ENCODE data around the gene ERC2.

The ERC2 gene

GRCh38 chr3:55641964-55642363, 826.3 kb downstream of the ERC2 start:
- Histone ChIP-seq H3K36me3 (ENCODE audit: control insufficient read depth in 2 of 2, insufficient read depth in 2 of 2, low read length in 2 of 2) (no peaks in the 10 kb centered on the region), H3K4me1 (ENCODE audit: control insufficient read depth in 2 of 2, insufficient read depth in 2 of 2, low read length in 2 of 2) (peaks cover 3 to 4% of the 10 kb centered on the region in 2 donors), H3K9me3 (ENCODE audit: control insufficient read depth in 2 of 2, low read length in 2 of 2) (no peaks in the 10 kb centered on the region), H3K27me3 (ENCODE audit: control insufficient read depth in 2 of 2, insufficient read depth in 2 of 2, low read length in 2 of 2) (no peaks in the 10 kb centered on the region), H3K27ac (ENCODE audit: low read depth in 2 of 2, low read length in 2 of 2) (no peak overlapping the region), H3K4me3 (ENCODE audit: low read length in 2 of 2) (no peak overlapping the region), H3K9ac (ENCODE audit: low read depth in 1 of 2, low read length in 2 of 2) (no peak overlapping the region)

GRCh38 chr3:55639896-55640765, 828.1 kb downstream of the ERC2 start:
- Histone ChIP-seq H3K4me3 (ENCODE audit: low read length in 2 of 2) (no peak overlapping the region), H3K4me1 (ENCODE audit: control insufficient read depth in 2 of 2, insufficient read depth in 2 of 2, low read length in 2 of 2) (peaks cover 7 to 9% of the 10 kb centered on the region in 2 donors), H3K36me3 (ENCODE audit: control insufficient read depth in 2 of 2, insufficient read depth in 2 of 2, low read length in 2 of 2) (no peaks in the 10 kb centered on the region), H3K27me3 (ENCODE audit: control insufficient read depth in 2 of 2, insufficient read depth in 2 of 2, low read length in 2 of 2) (no peaks in the 10 kb centered on the region), H3K27ac (ENCODE audit: low read depth in 2 of 2, low read length in 2 of 2) (no peak overlapping the region), H3K9ac (ENCODE audit: low read depth in 1 of 2, low read length in 2 of 2) (no peak overlapping the region), H3K9me3 (ENCODE audit: control insufficient read depth in 2 of 2, low read length in 2 of 2) (no peaks in the 10 kb centered on the region)

GRCh38 chr3:55639143-55639542, 829.1 kb downstream of the ERC2 start:
- no peak overlapping the region for H3K27ac ChIP-seq (ENCODE audit: low read depth in 2 of 2, low read length in 2 of 2)
- no peak overlapping the region for H3K9ac ChIP-seq (ENCODE audit: low read depth in 1 of 2, low read length in 2 of 2)
- H3K9me3 ChIP-seq (ENCODE audit: control insufficient read depth in 2 of 2, low read length in 2 of 2), result no peaks in the 10 kb centered on the region
- H3K4me1 ChIP-seq (ENCODE audit: control insufficient read depth in 2 of 2, insufficient read depth in 2 of 2, low read length in 2 of 2), result peaks cover 7 to 9% of the 10 kb centered on the region in 2 donors
- H3K36me3 ChIP-seq (ENCODE audit: control insufficient read depth in 2 of 2, insufficient read depth in 2 of 2, low read length in 2 of 2), result no peaks in the 10 kb centered on the region
- no peak overlapping the region for H3K4me3 ChIP-seq (ENCODE audit: low read length in 2 of 2)
- no peaks in the 10 kb centered on the region for H3K27me3 ChIP-seq (ENCODE audit: control insufficient read depth in 2 of 2, insufficient read depth in 2 of 2, low read length in 2 of 2)

GRCh38 chr3:55637906-55638638, 830.2 kb downstream of the ERC2 start:
- H3K4me1 ChIP-seq (ENCODE audit: control insufficient read depth in 2 of 2, insufficient read depth in 2 of 2, low read length in 2 of 2), result peaks cover 7 to 9% of the 10 kb centered on the region in 2 donors
- H3K9me3 ChIP-seq (ENCODE audit: control insufficient read depth in 2 of 2, low read length in 2 of 2), result no peaks in the 10 kb centered on the region
- no peak overlapping the region for H3K27ac ChIP-seq (ENCODE audit: low read depth in 2 of 2, low read length in 2 of 2)
- H3K27me3 ChIP-seq (ENCODE audit: control insufficient read depth in 2 of 2, insufficient read depth in 2 of 2, low read length in 2 of 2), result no peaks in the 10 kb centered on the region
- no peak overlapping the region for H3K9ac ChIP-seq (ENCODE audit: low read depth in 1 of 2, low read length in 2 of 2)
- no peaks in the 10 kb centered on the region for H3K36me3 ChIP-seq (ENCODE audit: control insufficient read depth in 2 of 2, insufficient read depth in 2 of 2, low read length in 2 of 2)
- H3K4me3 ChIP-seq (ENCODE audit: low read length in 2 of 2), result no peak overlapping the region

GRCh38 chr3:55636300-55637195, 831.7 kb downstream of the ERC2 start:
- no peaks in the 10 kb centered on the region for H3K27me3 ChIP-seq (ENCODE audit: control insufficient read depth in 2 of 2, insufficient read depth in 2 of 2, low read length in 2 of 2)
- H3K9me3 ChIP-seq (ENCODE audit: control insufficient read depth in 2 of 2, low read length in 2 of 2), result no peaks in the 10 kb centered on the region
- no peak overlapping the region for H3K9ac ChIP-seq (ENCODE audit: low read depth in 1 of 2, low read length in 2 of 2)
- H3K27ac ChIP-seq (ENCODE audit: low read depth in 2 of 2, low read length in 2 of 2), result no peak overlapping the region
- peaks cover 7 to 9% of the 10 kb centered on the region in 2 donors for H3K4me1 ChIP-seq (ENCODE audit: control insufficient read depth in 2 of 2, insufficient read depth in 2 of 2, low read length in 2 of 2)
- H3K36me3 ChIP-seq (ENCODE audit: control insufficient read depth in 2 of 2, insufficient read depth in 2 of 2, low read length in 2 of 2), result no peaks in the 10 kb centered on the region
- no peak overlapping the region for H3K4me3 ChIP-seq (ENCODE audit: low read length in 2 of 2)

- Histone ChIP-seq H3K4me1 (ENCODE audit: control insufficient read depth in 2 of 2, insufficient read depth in 2 of 2, low read length in 2 of 2) (peaks cover 12 to 14% of the 10 kb centered on the region in 2 donors), H3K27ac (ENCODE audit: low read depth in 2 of 2, low read length in 2 of 2) (no peak overlapping the region), H3K27me3 (ENCODE audit: control insufficient read depth in 2 of 2, insufficient read depth in 2 of 2, low read length in 2 of 2) (no peaks in the 10 kb centered on the region), H3K36me3 (ENCODE audit: control insufficient read depth in 2 of 2, insufficient read depth in 2 of 2, low read length in 2 of 2) (no peaks in the 10 kb centered on the region), H3K9me3 (ENCODE audit: control insufficient read depth in 2 of 2, low read length in 2 of 2) (no peaks in the 10 kb centered on the region), H3K9ac (ENCODE audit: low read depth in 1 of 2, low read length in 2 of 2) (no peak overlapping the region), H3K4me3 (ENCODE audit: low read length in 2 of 2) (no peak overlapping the region)
Measured at GRCh38 chr3:55634345-55634744, 833.9 kb downstream of the ERC2 start.

- H3K9me3 ChIP-seq (ENCODE audit: control insufficient read depth in 2 of 2, low read length in 2 of 2), result no peaks in the 10 kb centered on the region
- H3K27ac ChIP-seq (ENCODE audit: low read depth in 2 of 2, low read length in 2 of 2), result no peak overlapping the region
- no peak overlapping the region for H3K9ac ChIP-seq (ENCODE audit: low read depth in 1 of 2, low read length in 2 of 2)
- no peaks in the 10 kb centered on the region for H3K36me3 ChIP-seq (ENCODE audit: control insufficient read depth in 2 of 2, insufficient read depth in 2 of 2, low read length in 2 of 2)
- no peaks in the 10 kb centered on the region for H3K27me3 ChIP-seq (ENCODE audit: control insufficient read depth in 2 of 2, insufficient read depth in 2 of 2, low read length in 2 of 2)
- H3K4me1 ChIP-seq (ENCODE audit: control insufficient read depth in 2 of 2, insufficient read depth in 2 of 2, low read length in 2 of 2), result peaks cover 12 to 19% of the 10 kb centered on the region in 2 donors
- no peak overlapping the region for H3K4me3 ChIP-seq (ENCODE audit: low read length in 2 of 2)
Measured at GRCh38 chr3:55633333-55633732, 834.9 kb downstream of the ERC2 start.

- Histone ChIP-seq H3K4me1 (ENCODE audit: control insufficient read depth in 2 of 2, insufficient read depth in 2 of 2, low read length in 2 of 2) (peaks cover 11 to 19% of the 10 kb centered on the region in 2 donors), H3K9me3 (ENCODE audit: control insufficient read depth in 2 of 2, low read length in 2 of 2) (no peaks in the 10 kb centered on the region), H3K27me3 (ENCODE audit: control insufficient read depth in 2 of 2, insufficient read depth in 2 of 2, low read length in 2 of 2) (no peaks in the 10 kb centered on the region), H3K4me3 (ENCODE audit: low read length in 2 of 2) (no peak overlapping the region), H3K27ac (ENCODE audit: low read depth in 2 of 2, low read length in 2 of 2) (peak overlapping the region in 1 of 2 donors; percentile 75), H3K9ac (ENCODE audit: low read depth in 1 of 2, low read length in 2 of 2) (no peak overlapping the region), H3K36me3 (ENCODE audit: control insufficient read depth in 2 of 2, insufficient read depth in 2 of 2, low read length in 2 of 2) (no peaks in the 10 kb centered on the region)
Measured at GRCh38 chr3:55631766-55632331, 836.4 kb downstream of the ERC2 start.

GRCh38 chr3:55630921-55631299, 837.4 kb downstream of the ERC2 start:
- Histone ChIP-seq H3K4me1 (ENCODE audit: control insufficient read depth in 2 of 2, insufficient read depth in 2 of 2, low read length in 2 of 2) (peaks cover 10 to 14% of the 10 kb centered on the region in 2 donors), H3K4me3 (ENCODE audit: low read length in 2 of 2) (no peak overlapping the region), H3K9ac (ENCODE audit: low read depth in 1 of 2, low read length in 2 of 2) (no peak overlapping the region), H3K36me3 (ENCODE audit: control insufficient read depth in 2 of 2, insufficient read depth in 2 of 2, low read length in 2 of 2) (no peaks in the 10 kb centered on the region), H3K9me3 (ENCODE audit: control insufficient read depth in 2 of 2, low read length in 2 of 2) (no peaks in the 10 kb centered on the region), H3K27ac (ENCODE audit: low read depth in 2 of 2, low read length in 2 of 2) (peak overlapping the region; percentile 35 to 75), H3K27me3 (ENCODE audit: control insufficient read depth in 2 of 2, insufficient read depth in 2 of 2, low read length in 2 of 2) (no peaks in the 10 kb centered on the region)
